GM19452 (cell line): Measurements from ENCODE around the gene MYL6.
"Not testable (repeated sequence)": the region's sequence is repeated elsewhere in the genome, so short reads cannot be mapped to it uniquely, and the experiment has no call there.

ENCODE experiments used
- ATAC-seq: cut with Tn5 transposase; IDR thresholded peaks from one replicate; pipeline ENCODE4 v1.9.1; 2021; ENCODE audit not compliant: unreplicated experiment

The MYL6 gene

DNA sequence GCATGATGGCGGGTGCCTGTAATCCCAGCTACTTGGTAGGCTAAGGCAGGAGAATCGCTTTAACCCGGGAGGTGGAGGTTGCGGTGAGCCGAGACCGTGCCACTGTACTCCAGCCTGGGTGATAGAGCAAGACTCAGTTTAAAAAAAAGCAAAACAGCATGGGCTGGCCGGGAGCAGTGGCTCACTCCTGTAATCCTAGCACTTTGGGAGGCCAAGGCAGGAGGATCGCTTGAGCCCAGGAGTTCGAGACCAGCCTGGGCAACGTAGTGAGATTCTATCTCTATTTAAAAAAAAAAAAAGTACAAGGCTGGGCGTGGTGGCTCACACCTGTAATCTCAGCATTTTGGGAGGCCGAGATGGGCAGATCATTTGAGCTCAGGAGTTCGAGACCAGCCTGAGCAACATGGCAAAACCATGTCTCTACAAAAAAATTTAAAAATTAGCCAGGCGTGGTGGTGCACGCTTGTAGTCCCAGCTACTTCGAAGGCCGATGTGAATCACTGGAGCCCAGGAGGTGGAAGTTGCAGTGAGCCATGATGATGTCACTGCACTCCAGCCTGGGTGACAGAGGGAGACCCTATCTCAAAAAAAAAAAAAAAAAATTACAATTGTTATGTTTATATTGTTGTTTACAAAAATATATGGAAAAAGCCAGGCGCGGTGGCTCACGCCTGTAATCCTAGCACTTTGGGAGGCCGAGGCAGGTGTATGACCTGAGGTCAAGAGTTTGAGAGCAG lies 1.5 kb upstream of the MYL6 start:
- not testable (repeated sequence) for ATAC-seq

DNA sequence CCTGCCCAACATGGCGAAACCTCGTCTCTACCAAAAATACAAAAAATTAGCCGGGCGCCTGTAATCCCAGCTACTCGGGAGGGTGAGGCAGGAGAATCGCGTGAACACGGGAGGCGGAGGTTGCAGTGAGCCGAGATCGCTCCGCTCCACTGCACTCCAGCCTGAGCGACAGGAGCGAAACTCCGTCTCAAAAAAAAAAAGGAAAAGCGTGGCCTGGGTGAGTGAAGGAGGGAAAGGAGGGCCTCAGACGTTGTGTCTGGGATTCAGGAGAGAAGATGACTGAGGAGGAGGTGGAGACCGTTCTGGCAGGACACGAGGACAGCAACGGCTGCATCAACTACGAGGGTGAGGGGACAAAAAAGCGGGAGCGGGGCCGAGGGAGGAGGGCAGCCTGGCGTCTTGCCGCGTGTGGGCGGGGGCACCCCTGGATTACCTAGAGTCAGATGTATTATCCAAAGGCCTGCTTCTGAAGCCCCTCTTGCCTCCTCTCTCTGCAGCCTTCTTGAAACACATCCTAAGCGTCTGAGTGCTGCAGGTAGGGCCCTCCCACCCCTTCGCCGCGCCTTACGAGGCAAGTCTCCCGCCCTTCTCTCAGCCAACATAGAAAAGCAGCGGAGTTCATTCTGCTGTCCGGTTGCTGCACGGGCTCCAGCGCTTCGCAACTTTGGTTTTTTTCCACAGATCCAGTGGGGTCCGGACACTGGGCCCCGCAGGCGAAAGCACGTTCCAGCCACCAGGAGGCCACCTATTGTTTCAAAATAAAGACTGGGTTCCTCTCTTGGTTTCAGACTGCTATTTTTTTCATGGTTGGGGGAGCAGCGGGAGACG lies 744 bp upstream of the MYL6 start:
- ATAC-seq = no peak

DNA sequence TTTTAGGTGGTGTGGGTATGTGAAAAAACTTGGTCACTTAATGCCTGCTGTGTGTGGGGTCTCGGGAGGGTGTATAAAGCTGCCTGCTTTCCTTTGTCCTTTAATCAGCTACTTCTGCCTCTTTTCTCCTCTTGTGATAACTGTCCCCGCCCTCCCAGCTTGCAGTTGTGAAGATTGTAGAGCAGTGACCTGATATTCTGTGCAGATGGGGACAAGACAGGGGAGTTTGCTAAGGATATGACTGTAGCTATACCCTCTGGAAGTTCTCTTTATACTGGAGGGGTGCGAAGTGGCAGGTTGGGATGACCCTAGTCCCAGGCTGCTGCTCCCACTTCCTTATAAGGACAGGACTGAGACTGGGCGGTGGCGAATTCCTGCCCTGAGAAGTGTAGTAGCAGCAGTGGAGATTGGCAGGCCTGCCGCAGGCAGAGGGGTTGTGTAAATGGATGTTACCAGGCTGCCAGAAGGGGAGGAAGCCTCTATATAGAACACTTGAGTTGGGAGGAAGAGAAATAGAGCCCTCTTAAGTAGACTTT lies 835 bp downstream of the MYL6 start:
- no peak for ATAC-seq

DNA sequence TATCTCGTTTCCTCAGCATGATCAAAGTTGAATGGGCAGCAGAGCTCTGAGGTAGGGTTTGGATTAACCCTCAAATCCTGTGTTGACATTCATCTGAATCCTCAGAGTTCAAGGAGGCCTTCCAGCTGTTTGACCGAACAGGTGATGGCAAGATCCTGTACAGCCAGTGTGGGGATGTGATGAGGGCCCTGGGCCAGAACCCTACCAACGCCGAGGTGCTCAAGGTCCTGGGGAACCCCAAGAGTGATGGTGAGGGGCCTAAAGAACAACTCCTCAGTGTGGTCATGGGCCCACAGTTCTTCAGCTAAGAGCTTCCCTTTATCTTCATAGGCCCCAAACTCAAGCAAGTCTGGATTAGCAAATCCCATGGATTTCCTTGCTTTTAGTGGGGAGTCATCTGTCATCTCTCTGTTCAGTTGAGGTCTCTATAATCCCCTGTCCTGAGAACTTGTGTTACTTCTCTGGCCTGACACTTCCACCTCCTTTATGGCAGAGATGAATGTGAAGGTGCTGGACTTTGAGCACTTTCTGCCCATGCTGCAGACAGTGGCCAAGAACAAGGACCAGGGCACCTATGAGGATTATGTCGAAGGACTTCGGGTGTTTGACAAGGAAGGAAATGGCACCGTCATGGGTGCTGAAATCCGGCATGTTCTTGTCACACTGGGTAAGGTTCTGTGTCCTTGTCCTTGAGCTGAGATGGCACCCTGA lies 1.5 kb downstream of the MYL6 start:
- ATAC-seq = no peak

DNA sequence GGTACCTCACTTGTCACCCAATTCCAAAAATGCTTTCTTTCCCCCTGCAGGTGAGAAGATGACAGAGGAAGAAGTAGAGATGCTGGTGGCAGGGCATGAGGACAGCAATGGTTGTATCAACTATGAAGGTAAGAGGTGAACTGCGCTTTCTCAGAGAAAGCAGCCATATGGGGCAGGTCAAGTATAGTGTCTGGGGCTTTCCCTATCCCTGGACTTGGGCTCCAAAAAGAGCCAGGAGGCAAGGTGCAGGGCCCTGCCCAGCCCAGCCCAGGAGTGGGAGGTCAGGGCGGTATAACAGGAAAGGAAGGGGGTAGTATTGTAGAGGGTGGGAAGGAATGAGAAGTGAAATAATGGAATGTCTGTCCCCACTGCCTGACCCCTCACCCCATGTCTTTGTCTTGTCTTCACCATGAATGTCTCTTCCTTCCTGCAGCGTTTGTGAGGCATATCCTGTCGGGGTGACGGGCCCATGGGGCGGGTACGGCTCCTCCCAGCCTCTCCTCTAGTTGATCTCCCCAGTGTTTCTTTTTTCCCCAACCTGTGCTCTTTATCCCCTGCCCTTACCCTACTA lies 2.1 kb downstream of the MYL6 start:
- no peak for ATAC-seq

DNA sequence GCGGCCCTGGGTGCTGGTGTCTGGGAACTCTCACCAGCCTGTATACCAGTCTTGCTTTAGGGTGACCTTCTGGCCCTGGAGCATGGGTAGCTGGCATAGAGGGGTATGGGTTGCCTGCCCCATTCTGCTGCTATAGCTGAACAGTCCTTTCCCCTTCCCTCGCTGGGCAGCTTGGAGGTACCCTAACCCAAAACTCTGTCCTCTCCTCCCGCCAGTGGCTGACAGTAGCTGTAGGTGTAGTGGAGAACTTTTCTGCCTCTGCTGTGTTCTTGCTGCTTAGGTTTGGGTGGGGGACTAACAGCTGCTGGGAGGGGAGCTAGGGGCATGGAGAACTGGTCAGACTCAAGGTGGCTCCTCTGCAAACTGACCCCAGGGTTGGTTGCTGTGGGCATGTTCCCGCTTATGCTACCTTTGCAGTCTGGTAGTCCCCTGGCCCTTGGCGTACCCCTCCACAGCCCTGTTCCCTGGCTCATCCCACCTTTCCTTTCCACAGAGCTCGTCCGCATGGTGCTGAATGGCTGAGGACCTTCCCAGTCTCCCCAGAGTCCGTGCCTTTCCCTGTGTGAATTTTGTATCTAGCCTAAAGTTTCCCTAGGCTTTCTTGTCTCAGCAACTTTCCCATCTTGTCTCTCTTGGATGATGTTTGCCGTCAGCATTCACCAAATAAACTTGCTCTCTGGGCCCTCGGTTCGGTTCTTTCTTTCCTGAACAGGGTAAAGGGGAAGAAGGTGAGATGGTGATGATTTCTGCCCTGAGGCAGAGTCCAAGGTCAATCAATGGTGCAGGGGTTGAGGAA lies 2.9 kb downstream of the MYL6 start:
- ATAC-seq = no peak

DNA sequence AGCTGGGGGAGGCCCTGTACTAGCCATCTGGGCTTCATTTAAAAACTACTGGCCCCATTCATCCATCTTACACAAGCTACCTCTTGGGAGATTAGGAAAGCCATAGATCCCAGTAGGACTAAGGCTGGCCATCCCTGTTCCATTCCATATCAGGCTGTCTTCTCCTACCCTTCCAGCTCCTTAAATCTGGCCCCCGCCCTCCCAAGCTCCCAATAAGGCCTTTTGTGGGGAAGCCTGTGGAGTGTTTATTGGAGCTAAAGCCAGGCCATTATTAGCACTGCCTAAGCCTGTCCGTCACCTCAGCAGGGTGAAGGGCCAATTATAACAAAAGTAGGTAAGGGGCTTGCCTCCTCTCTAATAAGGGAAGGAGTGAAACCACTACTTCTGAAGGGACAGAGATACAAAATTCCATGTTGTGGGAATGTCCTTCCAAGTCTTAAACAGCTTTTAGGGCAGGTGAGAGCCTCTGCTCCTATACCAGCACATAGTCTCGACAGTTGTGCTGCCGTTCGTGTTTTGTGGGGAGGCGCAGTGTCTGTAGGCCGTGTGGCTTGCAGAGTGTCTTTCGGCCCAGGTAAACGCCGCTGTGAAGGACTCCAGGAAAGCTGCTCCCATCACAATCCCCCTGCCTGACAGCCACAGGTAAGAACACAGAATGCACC lies 3.7 kb downstream of the MYL6 start:
- ATAC-seq = no peak

DNA sequence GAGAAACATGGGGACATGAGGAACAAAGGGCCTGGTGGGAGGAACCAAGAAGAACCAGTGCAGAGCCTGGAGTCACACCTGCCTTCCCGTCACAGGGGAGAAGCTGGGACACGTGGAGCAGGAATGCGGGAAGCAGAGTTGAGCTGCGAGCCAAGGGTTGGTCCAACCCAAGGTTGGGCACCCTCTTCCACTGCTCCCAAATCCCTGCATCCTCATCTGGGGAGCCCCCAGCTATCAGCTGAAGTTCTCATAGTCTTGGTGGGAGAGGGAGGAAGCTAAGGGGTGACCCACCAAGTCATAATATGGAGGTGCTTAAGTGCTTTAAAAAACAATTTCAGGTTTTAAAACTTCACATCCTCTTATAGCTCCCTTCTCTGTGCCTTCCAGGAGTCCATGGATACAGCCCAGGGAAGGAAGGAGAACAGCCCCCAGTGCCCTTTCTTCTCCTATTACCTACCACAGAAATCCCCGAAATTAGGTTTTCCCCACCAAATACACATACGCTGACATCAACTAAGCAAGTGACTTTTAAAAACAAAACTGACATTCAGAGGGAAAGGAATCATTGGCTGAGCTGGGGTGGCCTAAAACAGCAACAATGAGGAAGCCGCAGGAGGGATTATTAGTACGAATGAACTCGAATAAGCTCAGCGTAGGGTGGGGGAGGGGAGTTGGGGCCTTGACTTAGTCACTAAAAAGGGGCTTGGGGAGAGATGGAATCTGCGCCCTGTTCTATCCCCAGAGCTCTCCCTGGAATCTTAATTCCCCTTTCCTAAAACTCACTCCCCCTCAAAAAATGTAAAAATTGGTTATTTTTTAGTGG lies 4.5 kb downstream of the MYL6 start:
- no peak for ATAC-seq

DNA sequence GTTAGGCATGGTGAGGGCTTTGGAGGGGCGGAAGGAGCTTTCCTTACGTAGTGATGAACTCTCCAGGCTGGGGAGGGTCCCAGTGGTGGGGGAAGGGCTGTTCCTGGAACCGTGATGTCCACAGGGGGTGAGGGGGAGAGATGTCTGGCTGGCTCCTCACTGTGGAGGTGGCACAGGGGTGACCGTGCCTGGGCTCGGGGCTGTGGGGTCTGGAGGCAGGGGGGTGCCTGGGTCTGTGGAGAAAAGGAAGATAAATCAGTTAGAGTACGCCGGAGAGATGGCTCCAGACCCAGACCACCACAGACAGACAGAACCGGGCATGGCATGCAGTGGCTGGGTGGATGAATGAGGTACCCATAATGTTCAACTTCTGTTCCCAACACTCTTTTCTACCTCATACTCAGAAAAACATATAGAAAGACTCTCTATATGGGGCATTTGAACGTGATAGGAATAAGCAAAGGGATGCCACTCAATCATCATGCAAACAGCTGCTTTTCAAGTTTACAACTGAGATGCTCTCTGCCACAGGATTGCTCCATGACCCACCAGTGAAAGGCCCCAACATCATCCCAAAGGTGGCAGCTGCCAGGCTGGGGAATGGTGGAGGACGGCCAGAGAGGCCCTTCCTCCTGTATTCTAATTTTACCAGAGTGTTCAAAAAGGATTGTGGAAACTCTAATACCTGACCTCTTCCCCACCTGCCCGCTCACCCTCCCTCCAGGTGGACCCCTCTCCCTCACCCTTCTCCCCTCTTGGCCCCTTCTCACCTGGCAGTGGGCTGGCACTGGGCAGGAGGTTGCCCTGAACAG lies 5.6 kb downstream of the MYL6 start:
- ATAC-seq = no peak

DNA sequence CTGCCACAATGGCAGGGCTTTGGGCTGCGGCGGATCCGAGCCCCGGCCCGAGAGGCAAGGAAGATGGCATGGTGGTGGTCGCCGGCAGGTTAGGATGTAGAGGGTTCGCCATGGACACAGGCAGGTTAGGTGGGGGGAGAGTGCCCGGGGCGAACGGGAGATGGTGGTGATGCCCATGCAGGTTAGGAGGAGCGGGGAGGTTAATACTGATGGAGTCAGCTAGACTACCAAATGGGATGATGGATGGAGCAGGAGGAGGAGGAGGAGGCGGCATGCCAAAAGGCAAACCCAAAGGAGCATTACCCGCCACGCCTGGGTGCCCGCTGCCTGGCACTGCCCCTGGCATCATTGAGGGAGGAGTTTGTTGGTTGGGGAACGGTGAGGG lies 6.2 kb downstream of the MYL6 start:
- no peak for ATAC-seq

DNA sequence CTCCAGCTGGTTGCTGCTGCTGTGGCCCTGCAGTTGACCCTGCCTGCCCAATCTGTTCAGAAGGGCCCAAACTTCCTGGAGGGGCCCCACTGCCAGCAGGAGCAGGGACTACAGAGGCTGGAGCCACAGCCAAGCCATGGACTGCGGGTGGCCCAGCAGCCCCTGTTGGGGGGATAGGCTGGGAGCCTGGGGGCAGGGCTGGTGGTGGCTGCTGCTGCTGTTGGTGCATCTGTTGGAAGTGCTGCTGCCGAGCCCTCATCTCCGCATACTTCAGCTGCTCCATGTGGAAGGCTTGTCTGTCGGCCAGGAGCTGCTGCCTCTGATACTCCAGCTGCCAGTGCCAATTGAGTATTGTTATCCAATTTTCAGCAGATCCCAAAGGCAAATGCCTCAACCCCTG lies 7.2 kb downstream of the MYL6 start:
- ATAC-seq = no peak

DNA sequence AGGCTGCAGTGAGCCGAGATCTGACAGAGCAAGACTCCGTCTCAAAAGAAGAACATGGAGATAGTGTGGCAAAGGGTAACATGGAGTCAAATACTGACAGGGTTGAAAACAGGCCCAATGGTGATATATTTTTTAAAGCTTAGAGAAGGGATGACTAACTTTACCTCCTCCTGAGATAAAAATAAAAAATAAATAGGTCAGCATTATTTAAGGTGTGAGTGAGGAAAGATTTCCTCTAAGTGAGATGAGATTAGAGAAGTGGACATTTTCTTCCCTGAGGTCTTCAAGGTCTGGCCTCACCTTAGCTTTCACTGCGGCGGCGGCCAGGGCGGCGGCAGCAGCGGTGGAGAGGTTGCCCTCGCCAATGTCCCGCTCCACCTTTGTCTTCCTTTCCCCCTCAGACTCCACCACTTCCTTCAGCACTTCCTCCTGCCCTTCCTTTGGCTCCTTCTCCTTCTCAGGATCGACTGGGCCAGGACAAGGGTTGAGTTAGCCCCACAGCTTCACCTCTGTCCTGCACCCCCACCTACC lies 11.1 kb downstream of the MYL6 start:
- no peak for ATAC-seq

DNA sequence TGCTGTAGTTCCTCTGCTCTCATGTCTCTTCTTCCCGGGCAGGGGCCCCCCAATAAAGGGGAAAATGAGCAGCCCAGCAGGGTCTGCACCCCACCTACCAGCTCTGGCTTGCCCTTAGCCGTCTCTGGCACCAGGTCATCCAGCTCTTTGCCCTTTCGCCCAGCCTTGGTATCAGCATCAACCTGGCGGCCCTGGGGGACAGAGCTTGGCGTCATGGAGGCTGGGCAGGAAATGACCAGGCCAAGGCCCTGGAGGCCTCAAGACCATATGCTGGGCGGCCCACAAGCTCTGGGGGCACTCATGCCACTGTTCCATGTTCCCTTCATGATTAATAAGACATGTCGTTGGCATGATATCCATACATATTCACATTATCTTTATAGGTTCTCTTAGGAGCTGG lies 14.7 kb downstream of the MYL6 start:
- no peak for ATAC-seq

DNA sequence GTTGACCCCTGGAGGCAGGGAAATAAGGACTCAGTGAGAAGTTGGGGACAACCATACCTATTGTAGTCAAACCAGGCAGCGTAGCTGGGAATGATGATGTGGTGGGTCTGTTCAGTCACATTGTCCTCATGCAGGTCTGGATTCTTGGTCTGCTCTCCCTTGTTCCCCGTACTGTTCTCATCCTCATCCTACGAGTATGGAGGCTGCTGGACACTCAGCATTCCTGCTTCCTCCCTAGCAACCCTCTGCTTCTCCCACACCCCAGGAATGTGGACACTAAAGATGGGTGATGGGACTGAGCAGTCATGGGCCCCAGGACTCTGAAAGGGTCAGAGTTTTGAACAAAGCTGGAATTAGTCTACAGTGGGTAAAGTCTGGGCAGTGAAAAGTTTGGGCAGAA lies 20.2 kb downstream of the MYL6 start:
- ATAC-seq = no peak

DNA sequence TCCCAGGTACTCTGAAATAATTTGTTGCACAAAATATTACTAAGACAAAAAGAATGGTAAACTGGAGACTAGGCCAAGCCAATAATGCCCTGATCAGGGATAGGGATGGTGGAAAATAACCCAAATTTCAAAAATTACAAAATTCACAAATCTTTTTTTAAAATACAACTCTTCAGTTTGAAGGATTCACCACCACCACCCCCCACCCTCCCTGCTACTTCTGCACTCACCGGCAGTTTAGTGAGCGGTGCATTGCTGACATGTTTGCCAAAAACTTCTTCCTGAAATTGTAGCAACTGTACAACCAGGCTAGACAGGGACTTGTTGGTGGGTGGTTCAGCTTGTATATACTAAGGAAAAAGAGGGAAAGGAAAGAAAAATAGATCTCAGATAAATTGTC lies 28.8 kb downstream of the MYL6 start:
- ATAC-seq = no peak

DNA sequence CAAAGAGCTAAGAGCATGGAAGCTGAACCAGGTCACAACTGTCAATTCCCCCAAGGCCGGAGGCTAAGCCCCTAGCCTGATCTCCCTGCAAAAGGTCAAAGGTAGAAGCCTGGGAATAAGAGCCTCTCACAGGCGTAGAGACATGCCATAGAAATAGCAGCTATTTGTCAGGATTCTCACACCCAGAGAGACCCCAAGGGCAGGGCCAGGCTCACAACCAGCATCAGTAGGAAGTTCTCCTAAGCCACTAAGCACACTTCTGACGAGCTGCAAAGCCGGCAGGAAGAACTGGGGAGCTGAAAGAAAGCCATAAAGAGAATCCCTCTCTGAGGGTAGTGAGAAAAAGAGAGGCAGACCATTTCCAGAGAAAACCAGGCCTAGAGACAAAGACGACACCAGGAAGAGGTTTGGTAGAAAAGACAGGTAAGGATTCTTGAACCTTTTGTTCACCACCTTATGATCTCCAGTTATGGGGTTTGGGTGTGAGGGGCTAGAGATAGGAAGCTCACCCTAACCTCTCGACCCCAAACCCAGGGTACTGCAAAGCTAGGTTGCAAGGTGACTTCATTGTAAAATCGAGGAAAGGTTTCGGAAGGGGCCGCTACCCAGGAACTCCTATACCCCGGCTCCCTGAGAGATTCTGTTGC lies 30.1 kb downstream of the MYL6 start:
- no peak for ATAC-seq

DNA sequence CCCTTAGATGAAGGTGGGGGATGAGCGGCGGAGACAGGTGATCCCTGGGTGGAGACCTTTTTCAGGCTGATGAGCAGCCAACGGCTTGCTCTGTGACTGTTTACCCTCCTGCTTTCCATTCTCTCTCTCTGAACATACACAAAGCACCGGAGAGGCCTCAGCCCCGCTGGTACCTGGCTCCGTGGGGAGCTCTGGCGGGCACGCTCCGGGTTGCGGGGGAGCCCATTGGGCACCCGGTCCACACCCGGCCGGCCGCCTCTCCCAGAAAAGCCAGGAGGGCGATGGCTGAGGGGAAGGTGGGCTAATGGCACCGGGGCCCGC lies 30.6 kb downstream of the MYL6 start:
- ATAC-seq = no peak
